Suprapubic skin (tissue), 4 donors: ENCODE data around the gene RGS7.

Experiments used
- POLR2A ChIP-seq, 2 donors: fragments of 450-650 bp; IDR thresholded peaks; one replicate each; pipeline ENCODE4 v1.6.1; 2017; ENCODE audit warnings: antibody characterized with exemption in 2 of 2, mild to moderate bottlenecking in 2 of 2, moderate library complexity in 2 of 2
- POLR2AphosphoS5 ChIP-seq, 3 donors: sonication (generic); formaldehyde crosslinking; IDR thresholded peaks; one replicate each; pipeline ENCODE4 v1.6.1; 2017; ENCODE audit warnings: antibody characterized with exemption in 3 of 3
- TF ChIP-seq, protein P1 (sequence below), 2 donors: fragments of 200-600 bp in 1 of 2; fragments of 450-650 bp in 1 of 2; sonication (generic) in 1 of 2; IDR thresholded peaks; one replicate each; pipeline ENCODE4 v1.5.1; 2016 to 2019; ENCODE audit warnings: antibody characterized with exemption in 2 of 2, mild to moderate bottlenecking in 1 of 2, moderate library complexity in 1 of 2

DNA sequence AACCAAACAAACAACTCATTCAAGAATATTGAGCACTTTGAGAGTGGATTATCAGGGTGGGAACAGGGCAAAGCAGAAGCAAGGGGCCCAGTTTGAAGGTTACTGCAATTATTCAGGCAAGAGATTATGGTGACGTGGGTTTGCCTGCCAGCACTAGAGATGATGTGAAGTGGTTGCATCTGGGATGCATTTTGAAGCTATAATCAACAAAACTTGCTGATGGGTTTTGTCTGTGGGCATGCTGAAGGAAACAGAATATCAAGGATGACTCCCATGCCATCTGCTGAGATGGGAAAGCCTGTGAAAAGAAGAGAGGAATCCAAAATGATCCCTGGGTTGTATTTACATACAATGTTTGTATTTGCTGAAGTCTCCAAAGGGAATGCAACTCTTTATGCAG lies 520.7 kb downstream of the RGS7 start:
- TF ChIP-seq, protein P1, sequence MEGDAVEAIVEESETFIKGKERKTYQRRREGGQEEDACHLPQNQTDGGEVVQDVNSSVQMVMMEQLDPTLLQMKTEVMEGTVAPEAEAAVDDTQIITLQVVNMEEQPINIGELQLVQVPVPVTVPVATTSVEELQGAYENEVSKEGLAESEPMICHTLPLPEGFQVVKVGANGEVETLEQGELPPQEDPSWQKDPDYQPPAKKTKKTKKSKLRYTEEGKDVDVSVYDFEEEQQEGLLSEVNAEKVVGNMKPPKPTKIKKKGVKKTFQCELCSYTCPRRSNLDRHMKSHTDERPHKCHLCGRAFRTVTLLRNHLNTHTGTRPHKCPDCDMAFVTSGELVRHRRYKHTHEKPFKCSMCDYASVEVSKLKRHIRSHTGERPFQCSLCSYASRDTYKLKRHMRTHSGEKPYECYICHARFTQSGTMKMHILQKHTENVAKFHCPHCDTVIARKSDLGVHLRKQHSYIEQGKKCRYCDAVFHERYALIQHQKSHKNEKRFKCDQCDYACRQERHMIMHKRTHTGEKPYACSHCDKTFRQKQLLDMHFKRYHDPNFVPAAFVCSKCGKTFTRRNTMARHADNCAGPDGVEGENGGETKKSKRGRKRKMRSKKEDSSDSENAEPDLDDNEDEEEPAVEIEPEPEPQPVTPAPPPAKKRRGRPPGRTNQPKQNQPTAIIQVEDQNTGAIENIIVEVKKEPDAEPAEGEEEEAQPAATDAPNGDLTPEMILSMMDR (IDR thresholded peaks at IDR 0.05) = no peak
- TF ChIP-seq POLR2A (IDR thresholded peaks at IDR 0.05) = no peak
- no peak for TF ChIP-seq POLR2AphosphoS5 (IDR thresholded peaks at IDR 0.05)
